ENCODE data around the gene SLC15A4. TPM values are rescaled to one million over a fixed set of nuclear protein-coding genes. Genes with fewer than 3 reads are reported as not detected.

Gene SLC15A4
- total RNA-seq, 1 donor from 2014 or later, result 26.5 TPM

DNA sequence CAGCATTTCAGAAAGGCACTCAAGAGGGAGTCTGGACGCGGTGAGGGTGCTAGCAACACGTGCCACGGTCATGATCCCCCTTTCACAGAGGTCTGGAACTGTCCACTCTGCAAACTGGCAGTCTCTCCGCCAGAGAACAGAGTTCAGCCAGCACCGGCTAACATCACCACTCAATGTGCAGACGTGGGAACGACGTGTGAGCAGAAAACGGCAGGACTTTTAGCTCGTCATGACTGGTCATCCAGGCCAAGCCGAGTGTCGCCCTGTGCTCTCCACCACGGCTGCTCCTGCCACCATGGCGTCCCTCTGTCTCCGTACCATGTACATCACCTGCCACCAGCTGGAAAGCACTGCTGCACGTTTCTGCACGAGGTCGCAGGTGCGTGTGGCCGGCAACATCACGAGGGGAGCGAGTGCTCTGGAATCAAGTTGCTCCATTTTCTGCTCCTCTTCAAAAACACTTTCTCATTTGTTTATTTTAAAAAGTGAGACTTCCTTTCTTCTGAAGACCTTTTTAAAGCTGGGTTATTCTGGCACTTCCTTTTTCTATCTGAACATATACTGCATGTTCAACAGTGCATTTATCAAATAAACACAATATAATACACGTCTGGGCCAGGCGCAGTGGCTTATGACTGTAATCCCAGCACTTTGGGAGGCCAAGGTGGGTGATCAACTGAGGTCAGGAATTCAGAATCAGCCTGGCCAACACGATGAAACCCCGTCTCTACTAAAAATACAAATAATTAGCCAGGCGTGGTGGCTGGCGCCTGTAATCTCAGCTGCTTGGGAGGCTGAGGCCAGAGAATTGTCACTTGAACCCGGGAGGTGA is 28.0 kb downstream of the SLC15A4 start:
- DNase-seq (ENCODE audit: low spot score), result no peak

DNA sequence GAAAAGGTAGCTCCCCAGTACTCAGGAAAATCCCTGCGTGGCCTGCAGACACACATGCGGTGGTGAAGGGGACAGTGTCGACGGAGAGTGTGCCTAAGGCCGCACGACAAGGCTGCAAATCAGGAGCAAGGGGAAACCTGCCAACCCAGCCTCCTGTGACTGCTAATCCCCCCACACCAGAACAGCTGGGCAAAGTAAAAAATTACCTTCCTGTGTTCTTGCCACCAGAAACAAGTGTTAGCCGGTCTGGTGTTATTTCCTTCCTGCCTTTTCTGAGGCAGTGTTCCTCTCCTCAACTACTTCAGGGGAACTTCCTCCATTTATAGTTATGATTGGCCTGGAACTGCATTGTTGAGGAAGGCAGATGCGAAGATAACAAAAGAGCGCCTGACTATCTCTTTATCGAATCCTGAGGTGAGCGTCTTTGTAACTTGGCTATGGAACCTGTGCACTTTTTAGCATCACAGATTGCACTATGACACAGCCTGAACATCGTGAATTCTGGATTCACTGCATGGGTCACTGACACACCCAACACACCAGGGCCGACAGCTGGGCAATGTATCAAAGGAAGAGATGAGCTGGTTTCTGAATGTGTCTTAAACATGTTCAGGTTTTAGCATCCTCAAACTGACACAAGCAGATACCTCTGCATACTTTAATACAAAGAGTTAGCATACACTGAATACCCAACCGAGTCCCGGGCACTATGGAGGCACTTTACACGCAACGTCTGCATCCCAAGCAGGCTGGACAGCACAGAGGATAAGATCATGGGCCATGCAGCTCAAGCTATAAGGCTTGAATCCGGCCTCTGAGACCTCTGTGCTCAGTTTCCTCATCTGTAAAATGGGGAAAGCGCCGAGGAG is 28.9 kb downstream of the SLC15A4 start:
- DNase-seq (ENCODE audit: low spot score), result no peak

DNA sequence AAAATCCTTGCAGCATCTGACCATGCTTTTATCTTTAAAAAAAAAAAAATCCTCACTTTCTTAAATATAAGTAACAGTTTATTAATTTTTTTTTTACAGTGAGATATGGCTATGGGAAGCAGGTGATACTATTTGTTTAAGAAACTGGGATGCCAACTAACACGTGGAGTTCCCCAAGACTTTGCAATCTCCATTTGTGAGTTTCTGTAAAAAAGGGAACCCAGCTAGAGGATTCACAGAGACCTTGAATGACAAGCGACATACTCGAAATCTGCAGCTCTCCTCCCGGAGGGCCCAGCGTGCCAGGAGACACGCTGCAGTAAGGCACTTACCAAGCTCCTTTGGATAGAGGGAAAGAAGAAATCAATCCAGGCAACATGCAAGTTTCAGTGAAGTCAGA is 30.1 kb downstream of the SLC15A4 start:
- no peak for DNase-seq (ENCODE audit: low spot score)

DNA sequence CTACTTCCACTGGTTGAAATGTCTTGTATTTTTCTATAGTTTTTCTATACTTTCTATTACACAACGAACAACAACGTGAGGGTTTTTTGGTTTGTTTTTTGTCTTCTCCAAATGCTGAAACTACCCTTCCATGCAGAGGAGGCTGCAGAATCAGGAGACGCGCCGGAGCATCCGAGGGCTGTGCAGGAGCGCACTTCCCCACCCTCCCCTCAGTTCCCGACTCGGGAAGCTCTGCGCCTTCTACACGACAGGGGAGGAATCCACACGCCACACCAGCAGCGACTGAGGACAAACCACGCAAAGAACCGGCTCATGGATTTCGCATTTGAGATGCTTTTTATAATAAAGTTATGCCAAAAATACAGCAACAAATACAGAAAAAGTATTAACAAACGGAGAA is 30.9 kb downstream of the SLC15A4 start:
- no peak for DNase-seq (ENCODE audit: low spot score)

DNA sequence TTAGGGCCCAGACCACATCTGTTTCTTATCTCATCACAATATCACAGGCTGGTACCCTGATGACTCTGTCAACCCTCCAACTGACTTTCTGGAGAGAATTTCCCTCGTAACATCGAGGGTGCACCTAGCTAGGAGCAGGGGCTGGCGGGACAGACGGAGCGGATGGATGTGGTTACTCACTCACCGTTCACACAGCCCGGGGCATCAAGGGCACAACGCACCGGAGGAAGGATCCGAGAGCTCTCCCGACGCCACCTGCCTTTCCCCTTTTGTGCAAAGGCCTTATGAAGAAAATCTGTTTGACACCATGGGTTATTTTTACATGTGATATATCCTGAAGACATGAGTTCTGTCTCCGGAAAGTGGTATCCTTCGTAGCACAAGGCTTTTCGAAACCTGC is 31.4 kb downstream of the SLC15A4 start:
- DNase-seq (ENCODE audit: low spot score), result no peak

DNA sequence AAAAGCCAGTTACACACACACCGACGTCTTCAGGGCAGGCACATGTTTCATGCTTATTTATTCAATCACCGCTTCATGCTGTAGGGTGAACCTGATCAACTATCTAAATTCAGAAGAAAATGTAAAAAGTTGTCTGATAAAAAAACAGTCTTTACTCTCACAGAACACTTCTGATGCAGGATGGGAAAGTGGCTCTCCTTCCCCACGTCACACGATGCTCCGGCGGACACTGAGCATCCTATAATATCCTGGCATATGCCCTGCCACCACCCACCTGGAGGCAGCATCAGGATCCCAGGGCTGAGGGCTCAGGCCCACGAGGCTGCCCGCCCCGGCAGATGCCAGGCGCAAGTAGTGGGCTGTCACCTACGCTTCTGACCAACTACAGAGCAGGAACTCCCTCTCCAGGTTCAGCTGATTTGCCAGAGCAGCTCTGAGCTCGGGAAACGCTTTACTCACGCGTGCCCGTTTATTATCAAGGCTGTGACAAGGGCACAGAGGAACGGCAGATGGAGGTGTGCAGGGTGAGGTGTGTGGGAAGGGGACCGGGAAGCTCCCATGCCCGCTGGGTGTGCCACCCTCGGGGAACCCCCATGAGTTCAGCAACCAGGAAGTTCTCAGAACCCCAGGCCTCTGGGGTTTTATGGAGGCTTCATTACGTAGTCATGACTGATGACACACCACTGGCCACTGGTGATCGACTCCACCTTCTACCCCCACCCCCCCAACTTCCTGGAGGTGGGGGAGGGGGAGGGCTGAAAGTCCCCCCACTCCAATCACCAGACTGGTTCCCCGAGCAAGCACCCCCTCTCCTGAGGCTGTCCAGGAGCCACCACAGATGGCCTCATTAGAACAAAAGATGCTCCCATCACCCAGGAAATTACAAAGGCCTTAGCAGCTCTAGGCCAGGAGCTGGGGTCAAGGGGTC is 32.1 kb downstream of the SLC15A4 start:
- DNase-seq (ENCODE audit: low spot score), result no peak

DNA sequence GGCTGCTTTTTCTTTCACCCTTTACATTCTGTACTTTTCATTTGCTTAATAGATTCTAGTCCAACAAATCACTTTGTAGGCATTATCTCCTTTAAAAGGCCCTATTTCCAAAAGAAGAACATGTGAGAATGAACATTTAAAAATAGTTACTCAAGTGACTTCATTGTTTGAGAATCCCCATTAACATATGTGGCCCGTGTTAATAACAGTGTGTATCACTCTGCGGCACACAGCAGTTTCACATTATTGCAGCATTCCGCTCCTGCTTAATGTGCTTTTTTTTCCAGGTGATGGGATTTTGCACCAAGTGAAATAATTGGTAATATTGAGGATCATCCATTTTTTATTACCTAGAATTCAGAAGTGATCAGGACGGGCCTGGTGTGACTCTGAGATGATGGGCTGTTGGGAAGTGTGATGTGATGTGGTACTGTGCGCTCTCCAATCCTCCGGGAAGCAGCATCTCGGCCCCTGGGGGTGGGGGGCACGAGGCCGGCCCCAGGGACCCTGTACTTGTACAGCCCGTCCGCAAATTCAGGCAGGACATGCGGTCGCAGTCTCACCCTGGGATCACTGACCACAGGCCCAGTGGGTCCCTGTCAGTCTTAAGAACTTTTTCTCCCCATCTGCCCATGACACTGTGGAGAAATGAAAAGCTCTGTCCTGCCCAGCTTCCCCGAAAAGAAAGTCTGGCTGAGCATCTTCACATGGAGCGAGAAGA is 32.9 kb downstream of the SLC15A4 start:
- no peak for DNase-seq (ENCODE audit: low spot score)

DNA sequence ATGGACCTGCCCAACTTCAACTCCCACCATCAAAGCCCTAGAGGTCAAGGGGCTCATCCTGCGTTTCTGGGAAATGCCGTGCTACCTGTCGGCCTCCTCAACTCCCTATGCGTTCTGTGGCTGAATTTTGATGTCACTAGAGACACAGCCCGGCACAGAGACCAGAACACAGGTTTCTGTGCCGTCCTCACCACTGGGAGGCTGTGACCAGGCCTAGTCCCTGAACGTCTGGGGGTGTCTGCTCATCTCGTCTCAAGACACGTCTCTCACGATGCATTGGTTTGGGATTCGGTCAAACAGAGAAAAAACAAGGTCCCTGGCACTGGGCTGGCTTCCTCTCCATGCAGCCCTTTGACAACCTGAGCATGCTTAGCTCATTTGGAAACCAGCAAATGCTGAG is 33.5 kb downstream of the SLC15A4 start:
- DNase-seq (ENCODE audit: low spot score), result peak; percentile 59

DNA sequence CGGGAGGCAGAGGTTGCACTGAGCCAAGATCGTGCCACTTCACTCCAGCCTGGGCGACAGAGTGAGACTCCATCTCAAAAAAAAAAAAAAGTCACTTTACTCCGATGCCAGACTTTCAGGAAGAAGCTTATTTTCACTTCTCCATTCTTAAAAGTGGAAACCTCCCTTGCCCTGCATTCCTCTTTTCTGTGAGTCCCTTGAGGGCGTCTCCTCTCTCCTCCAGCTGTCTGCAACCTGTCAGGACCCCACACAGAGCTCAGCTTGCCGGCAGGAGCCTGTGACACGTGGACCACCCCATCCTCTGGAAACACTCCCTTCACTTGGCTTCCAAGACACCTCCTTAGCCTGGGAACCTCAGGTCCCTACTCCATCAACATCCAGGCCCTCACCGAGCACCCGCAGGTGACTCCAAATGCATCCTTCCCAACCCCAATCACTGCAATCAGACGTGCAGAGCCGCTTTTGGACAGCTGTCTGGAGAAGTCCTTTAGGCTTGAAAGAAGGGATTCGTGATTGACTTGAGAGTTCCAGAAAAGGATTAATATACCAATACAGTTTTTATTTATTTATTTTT is 34.3 kb downstream of the SLC15A4 start:
- peak; percentile 57 for DNase-seq (ENCODE audit: low spot score)

DNA sequence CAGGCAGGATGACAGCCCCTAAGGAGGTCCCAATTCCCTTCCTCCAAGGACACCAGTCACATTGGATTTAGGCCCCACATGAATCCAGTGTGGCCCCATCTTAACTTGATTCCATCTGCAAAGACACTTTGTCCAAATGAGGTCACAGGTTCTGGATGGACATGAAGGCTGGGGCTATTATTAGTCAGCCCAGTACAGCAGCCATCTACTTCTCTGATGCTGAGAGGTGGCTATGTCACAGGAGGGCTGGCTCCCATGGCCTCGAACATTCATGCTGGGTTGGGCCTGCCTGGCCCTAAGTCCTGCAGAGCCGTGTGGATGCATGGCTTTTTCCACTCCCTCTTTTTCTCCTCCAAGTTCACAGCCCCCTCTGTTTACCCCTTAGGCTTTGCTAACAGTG is 35.9 kb downstream of the SLC15A4 start:
- DNase-seq (ENCODE audit: low spot score), result no peak

DNA sequence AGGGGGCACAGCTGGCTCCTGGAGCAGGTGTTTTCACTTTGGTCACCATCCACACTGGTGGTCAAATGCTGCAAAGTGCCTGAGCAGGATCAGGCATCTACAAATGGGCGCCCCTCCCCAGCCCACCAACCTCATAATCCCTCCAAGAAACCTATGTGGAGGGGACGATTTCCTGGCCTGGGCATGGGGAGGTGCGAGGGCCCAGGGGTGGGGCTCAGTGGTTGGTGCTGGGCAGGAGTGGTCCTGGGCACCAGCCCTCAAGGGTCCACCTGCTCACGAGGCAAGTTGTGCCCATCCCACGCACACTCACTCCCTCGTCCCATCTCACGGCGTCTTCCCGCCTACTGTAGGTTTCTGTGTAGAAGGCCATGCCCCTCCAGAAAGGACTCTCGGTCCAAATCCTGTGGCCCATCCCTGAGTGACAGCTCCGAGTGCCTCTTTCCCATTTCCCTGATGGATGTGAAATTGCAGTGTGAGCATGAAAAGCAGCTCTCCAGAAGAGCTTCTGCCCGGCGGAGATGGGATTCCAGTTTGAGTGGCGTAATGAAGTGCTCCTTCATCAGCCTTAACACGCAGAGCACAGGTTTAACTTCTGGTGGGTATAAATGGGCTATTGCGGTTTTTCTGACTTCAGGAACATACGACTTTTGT is 36.9 kb downstream of the SLC15A4 start:
- peak; percentile 72 for DNase-seq (ENCODE audit: low spot score)

DNA sequence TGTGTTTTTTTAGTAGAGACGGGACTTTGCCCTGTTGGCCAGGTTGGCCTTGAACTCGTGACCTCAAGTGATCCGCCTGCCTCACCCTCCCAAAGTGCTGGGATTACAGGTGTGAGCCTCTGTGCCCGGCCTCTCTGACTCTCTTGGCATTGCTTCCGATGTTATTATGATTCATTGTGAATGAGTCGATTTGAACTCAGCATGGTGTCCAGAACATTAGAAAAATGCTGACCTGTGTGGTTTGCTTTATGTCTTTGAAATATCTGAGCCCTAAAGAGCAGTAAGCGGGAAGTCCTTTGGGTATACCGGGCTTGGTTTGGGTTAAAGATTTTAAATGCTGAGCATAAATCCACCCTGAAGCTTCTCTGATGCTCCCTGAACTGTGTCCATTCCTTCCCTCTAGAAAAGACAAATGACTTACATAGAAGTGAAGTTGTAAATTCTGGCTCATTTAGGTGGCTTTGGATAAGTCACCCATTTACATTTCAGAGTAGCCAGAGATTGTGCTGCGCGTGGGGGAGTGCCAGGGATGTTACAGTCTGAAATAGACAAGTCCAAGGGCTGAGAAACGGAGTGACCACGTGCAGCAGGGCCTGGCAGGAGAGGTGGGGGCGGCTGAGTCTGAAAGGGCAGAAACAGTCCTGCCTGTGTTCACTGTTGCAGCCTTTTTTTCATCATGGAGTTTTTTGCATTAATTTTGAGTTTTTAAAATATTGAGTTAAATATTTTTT is 39.6 kb downstream of the SLC15A4 start:
- DNase-seq (ENCODE audit: low spot score), result no peak

DNA sequence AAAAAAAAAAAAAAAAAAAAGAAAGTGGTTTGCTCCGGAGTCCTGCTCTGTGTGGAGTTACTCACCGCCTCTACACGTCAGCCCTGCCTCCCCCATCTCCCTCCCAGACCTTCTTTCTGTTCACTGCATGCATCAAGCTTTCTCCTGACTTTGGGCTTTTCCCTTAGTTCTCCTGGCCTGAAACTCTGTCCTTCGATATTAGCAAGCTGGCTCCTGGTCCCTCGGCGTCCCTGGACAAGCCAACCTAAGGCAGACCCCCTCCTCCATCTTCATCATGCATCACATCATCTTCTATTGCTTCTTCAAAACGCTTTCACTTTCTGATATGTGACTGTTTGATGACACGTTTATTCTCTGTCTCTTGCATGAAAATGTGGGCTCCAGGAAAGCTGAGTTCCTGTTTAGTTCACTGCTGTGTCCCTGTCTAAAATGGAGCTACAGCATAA is 40.6 kb downstream of the SLC15A4 start:
- no peak for DNase-seq (ENCODE audit: low spot score)

DNA sequence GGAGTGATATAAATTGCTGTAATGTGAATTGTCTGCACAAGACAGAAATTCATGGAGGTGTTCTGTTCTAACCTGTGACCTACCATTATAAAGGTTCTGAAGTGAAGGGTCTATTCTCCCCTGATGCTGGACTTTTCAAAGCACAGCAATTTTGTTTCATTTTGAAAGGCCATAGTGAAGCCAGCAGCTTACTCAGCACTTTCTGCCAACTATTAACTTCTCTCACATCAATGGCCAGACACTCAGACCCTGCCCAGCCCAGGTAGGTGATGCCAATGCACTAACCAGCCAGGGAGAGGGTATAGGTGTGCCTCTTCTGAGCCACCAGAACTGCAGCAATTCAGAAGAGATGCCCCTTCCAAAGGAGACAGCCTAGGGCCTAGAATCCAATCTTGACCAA is 43.9 kb downstream of the SLC15A4 start:
- DNase-seq (ENCODE audit: low spot score), result no peak

DNA sequence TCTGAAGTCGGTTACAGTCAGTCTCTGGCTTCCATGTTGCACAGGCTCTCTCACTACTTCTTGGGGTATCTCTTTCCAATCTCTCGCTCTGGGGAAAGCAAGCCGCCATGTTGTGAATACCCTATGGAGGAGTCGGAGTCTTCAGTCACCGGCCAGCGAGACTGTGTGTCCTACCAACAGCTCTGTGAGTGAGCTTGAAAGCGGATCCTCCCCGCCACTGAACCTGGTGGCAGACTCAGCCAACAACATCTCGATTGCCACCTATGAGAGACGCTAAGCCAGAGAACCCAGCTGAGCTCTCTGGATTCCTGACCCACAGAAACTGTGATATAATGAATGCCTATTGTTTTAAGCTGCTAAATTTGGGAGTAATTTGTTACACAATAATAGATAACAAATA is 51.5 kb downstream of the SLC15A4 start:
- DNase-seq (ENCODE audit: low spot score), result no peak

DNA sequence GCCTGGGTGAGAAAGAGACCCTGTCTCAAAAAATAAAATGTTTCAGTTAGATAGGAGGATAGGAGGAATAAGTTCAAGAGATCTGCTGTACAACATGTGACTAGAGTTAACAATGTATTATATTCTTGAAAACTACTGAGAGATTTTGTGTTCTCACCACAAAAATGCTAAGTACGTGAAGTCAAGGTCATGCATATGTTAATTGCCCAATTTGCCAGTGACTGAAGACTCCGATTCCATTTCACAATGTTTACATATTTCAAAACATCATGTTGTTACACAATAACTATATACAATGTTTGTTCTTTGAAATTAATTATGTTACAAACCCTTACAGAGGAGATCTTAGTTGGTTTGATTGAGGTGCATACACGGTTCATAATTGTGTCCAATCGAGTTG is 52.1 kb downstream of the SLC15A4 start:
- no peak for DNase-seq (ENCODE audit: low spot score)

DNA sequence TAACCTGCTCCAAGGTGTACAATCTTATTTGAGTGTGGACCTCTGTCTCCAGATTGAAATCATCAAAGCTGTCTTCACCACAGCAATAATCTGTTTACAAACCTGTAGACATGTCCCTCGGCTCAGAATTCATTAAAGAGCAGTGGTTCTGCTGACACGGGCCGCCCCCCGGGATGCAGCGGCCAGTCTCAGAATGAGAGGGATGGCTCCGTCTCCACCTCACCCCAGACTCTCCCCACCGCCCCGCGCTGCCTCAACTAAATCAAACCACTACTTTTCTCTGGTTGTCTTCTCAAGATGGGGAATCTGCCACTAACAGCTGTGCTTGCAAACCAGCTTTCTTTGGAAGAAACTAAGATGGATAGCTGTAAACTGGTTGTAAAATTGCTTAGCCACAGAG is 56.2 kb downstream of the SLC15A4 start:
- no peak for DNase-seq (ENCODE audit: low spot score)

DNA sequence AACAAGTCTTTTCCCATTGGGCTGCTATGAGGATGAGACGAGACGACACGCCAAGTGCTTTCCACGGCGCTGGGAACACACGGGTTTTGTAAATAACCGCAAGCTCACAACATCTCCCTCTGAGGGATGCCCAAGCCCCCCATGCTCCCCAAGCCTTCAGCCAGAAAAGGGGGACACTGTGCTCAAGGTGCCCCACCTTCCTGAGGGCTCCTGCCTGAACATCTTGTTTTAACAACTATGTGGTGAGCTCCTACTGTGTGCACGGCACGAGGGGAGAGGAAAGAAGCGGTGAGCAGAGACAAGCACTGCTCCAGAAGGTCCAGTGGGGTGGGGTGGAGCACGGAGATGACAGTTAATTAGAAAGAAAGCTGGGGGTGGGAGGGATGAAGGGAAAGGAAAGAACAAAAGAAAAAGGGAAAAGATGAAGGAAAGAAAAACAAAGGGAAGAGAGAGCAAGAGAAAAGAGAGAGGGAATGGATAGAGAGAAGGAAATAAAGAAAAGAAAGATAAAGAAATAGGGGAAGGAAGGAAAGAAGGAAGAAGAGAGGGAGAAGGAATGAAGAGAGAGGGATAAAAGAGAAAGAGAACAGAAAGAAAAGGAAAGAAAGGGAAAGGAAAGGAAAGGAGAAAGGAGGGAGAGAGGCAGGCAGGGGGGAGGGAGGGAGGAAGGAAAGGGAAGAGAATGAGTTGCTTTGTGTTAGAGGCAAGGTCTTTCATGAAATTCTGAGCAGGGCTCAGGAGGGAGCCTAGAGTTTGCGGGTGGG is 56.8 kb downstream of the SLC15A4 start:
- no peak for DNase-seq (ENCODE audit: low spot score)

Measured in mesenteric fat pad (tissue), 1 donor.